Mammary epithelial cell (primary cell): ENCODE measurements around the gene CHMP1A.

Experiments
- CTCF ChIP-seq, 2 donors: IDR thresholded peaks in 1 of 2; conservative IDR thresholded peaks in 1 of 2; 2 replicates each; pipeline ENCODE4 v1.5.1; 2011 to 2012; ENCODE audit warnings: inconsistent platforms in 2 of 2, low read length in 2 of 2, mild to moderate bottlenecking in 2 of 2, control low read depth in 1 of 2, low read depth in 1 of 2; ENCODE audit not compliant: insufficient read depth in 1 of 2; ENCODE audit errors: extremely low read depth in 1 of 2
- EZH2 ChIP-seq: IDR thresholded peaks from 2 replicates; pipeline ENCODE4 v1.6.1; 2012; ENCODE audit warnings: low read length, inconsistent platforms, borderline replicate concordance

GRCh38 chr16:89646270-89646669 is 11.2 kb downstream of the CHMP1A start:
- TF ChIP-seq CTCF (conservative IDR thresholded peaks at IDR 0.05 in 1 of 2, IDR thresholded peaks at IDR 0.05 in 1 of 2; ENCODE audit: extremely low read depth in 1 of 2, insufficient read depth in 1 of 2, low read depth in 1 of 2, low read length in 2 of 2), result no peak
- no peak for TF ChIP-seq EZH2
